Measurements from ENCODE around the gene GP1BB.

DNA sequence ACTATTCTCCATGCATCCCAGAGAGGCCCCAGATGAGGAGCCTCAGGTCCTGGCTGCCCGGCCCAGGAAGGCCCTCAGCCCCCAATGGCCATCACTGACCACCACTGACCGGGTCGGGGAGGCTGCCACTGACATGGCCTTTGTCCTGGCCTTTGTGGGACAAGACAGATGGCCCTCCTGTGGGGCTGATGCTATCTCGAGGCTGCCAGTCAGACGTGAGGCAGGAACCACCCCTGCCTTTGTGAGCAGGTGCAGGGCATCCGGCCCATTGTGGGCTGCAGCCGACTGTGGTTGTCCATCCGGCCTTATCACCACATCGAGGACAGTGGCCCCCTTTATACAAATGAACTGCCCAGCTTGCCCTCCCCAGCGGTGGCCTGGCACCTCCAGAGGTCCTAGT, 5.5 kb downstream of the GP1BB start:
- TF ChIP-seq, protein P1, sequence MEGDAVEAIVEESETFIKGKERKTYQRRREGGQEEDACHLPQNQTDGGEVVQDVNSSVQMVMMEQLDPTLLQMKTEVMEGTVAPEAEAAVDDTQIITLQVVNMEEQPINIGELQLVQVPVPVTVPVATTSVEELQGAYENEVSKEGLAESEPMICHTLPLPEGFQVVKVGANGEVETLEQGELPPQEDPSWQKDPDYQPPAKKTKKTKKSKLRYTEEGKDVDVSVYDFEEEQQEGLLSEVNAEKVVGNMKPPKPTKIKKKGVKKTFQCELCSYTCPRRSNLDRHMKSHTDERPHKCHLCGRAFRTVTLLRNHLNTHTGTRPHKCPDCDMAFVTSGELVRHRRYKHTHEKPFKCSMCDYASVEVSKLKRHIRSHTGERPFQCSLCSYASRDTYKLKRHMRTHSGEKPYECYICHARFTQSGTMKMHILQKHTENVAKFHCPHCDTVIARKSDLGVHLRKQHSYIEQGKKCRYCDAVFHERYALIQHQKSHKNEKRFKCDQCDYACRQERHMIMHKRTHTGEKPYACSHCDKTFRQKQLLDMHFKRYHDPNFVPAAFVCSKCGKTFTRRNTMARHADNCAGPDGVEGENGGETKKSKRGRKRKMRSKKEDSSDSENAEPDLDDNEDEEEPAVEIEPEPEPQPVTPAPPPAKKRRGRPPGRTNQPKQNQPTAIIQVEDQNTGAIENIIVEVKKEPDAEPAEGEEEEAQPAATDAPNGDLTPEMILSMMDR (IDR thresholded peaks at IDR 0.05; ENCODE audit: insufficient read depth, low read depth, low read length): no peak
- no peak for TF ChIP-seq EZH2 (IDR thresholded peaks at IDR 0.05; ENCODE audit: insufficient read depth, low read length)

Measured in astrocyte (in vitro differentiated cells and primary cell).